H9 (cell line): ENCODE measurements around the gene FAM3C. TPM values are rescaled to one million over a fixed set of nuclear protein-coding genes. Genes with fewer than 3 reads are reported as not detected.

Experiments used
- DNase-seq: peaks from one replicate; pipeline ENCODE4 v3.0.0-alpha.2; 2017
- H2AFZ ChIP-seq: one replicate; pipeline ENCODE4 v1.6.1; 2013; ENCODE audit warnings: mild to moderate bottlenecking, low read length, control low read depth, moderate library complexity
- H2AK5ac ChIP-seq: 2 replicates; pipeline ENCODE4 v1.6.1; 2013; ENCODE audit warnings: low read length, control low read depth, mixed read lengths; ENCODE audit not compliant: insufficient read length
- H2BK120ac ChIP-seq: one replicate; pipeline ENCODE4 v1.6.1; 2013; ENCODE audit warnings: low read depth, mild to moderate bottlenecking, low read length, control low read depth, inconsistent platforms; ENCODE audit not compliant: poor library complexity, severe bottlenecking
- H2BK12ac ChIP-seq: 2 replicates; pipeline ENCODE4 v1.6.1; 2013; ENCODE audit warnings: low read length, control low read depth, mixed read lengths, low read depth; ENCODE audit not compliant: insufficient read length
- H2BK15ac ChIP-seq: 2 replicates; pipeline ENCODE4 v1.6.1; 2013; ENCODE audit warnings: low read depth, low read length, control low read depth
- H2BK20ac ChIP-seq: one replicate; pipeline ENCODE4 v1.6.1; 2013; ENCODE audit warnings: low read depth, mild to moderate bottlenecking, low read length, control low read depth, inconsistent platforms; ENCODE audit not compliant: poor library complexity, severe bottlenecking
- H2BK5ac ChIP-seq: 2 replicates; pipeline ENCODE4 v1.6.1; 2013; ENCODE audit warnings: low read length, control low read depth, mixed read lengths; ENCODE audit not compliant: insufficient read length
- H3K14ac ChIP-seq: 2 replicates; pipeline ENCODE4 v1.6.1; 2013; ENCODE audit warnings: low read length, control low read depth; ENCODE audit not compliant: insufficient read depth
- H3K18ac ChIP-seq: 2 replicates; pipeline ENCODE4 v1.6.1; 2013; ENCODE audit warnings: low read depth, mild to moderate bottlenecking, mixed read lengths, low read length, control low read depth; ENCODE audit not compliant: insufficient read length
- H3K23ac ChIP-seq: 2 replicates; pipeline ENCODE4 v1.6.1; 2013; ENCODE audit warnings: low read length, control low read depth, mixed read lengths, low read depth; ENCODE audit not compliant: insufficient read length
- H3K23me2 ChIP-seq: 2 replicates; pipeline ENCODE4 v1.6.1; 2013; ENCODE audit warnings: low read depth, mild to moderate bottlenecking, mixed read lengths, low read length, control low read depth; ENCODE audit not compliant: insufficient read length, poor library complexity, severe bottlenecking
- H3K27ac ChIP-seq: 2 replicates; pipeline ENCODE4 v1.5.1; 2013; ENCODE audit warnings: low read length, control low read depth, mixed read lengths, low read depth; ENCODE audit not compliant: insufficient read length
- H3K27me3 ChIP-seq: 2 replicates; pipeline ENCODE4 v1.6.1; 2013; ENCODE audit warnings: low read length, control low read depth, inconsistent platforms; ENCODE audit not compliant: insufficient read depth
- H3K4ac ChIP-seq: 2 replicates; pipeline ENCODE4 v1.6.1; 2013; ENCODE audit warnings: low read depth, mild to moderate bottlenecking, control low read depth, inconsistent platforms, low read length, moderate library complexity
- H3K4me1 ChIP-seq: 2 replicates; pipeline ENCODE4 v1.6.1; 2013; ENCODE audit warnings: low read length, control low read depth, inconsistent platforms; ENCODE audit not compliant: insufficient read depth
- H3K4me2 ChIP-seq: 2 replicates; pipeline ENCODE4 v1.6.1; 2013; ENCODE audit warnings: low read length, control low read depth, mixed read lengths; ENCODE audit not compliant: insufficient read length, insufficient read depth
- H3K56ac ChIP-seq: 2 replicates; pipeline ENCODE4 v1.6.1; 2013; ENCODE audit warnings: low read depth, mild to moderate bottlenecking, mixed read lengths, low read length, control low read depth; ENCODE audit not compliant: insufficient read length
- H3K79me1 ChIP-seq: 2 replicates; pipeline ENCODE4 v1.6.1; 2013; ENCODE audit warnings: low read depth, mild to moderate bottlenecking, moderate library complexity, low read length, control low read depth, inconsistent platforms; ENCODE audit not compliant: insufficient read depth, poor library complexity, severe bottlenecking
- H3K79me2 ChIP-seq: 2 replicates; pipeline ENCODE4 v1.6.1; 2013; ENCODE audit warnings: low read length, control low read depth, inconsistent platforms; ENCODE audit not compliant: insufficient read depth
- H3K9ac ChIP-seq: 2 replicates; pipeline ENCODE4 v1.6.1; 2013; ENCODE audit warnings: low read length, control low read depth, mixed read lengths; ENCODE audit not compliant: insufficient read length; ENCODE audit errors: extremely low read depth
- H3K9me3 ChIP-seq: one replicate; pipeline ENCODE4 v1.6.1; 2013; ENCODE audit warnings: low read depth, low read length, inconsistent platforms; ENCODE audit not compliant: control insufficient read depth
- H3T11ph ChIP-seq: one replicate; pipeline ENCODE4 v1.6.1; 2013; ENCODE audit warnings: mild to moderate bottlenecking, low read length, control low read depth, inconsistent platforms
- H4K20me1 ChIP-seq: one replicate; pipeline ENCODE4 v1.6.1; 2013; ENCODE audit not compliant: control insufficient read depth, insufficient read length, insufficient read depth
- H4K5ac ChIP-seq: 2 replicates; pipeline ENCODE4 v1.6.1; 2013; ENCODE audit warnings: low read depth, mild to moderate bottlenecking, mixed read lengths, low read length, control low read depth; ENCODE audit not compliant: insufficient read length
- H4K8ac ChIP-seq: replicated peaks from 2 replicates; pipeline ENCODE4 v1.6.1; 2013; ENCODE audit warnings: low read length, control low read depth, mixed read lengths, low read depth; ENCODE audit not compliant: insufficient read length
- H4K91ac ChIP-seq: 2 replicates; pipeline ENCODE4 v1.6.1; 2013; ENCODE audit warnings: low read depth, mild to moderate bottlenecking, moderate library complexity, mixed read lengths, low read length, control low read depth; ENCODE audit not compliant: insufficient read length
- H3K27ac Mint-ChIP-seq, 3 experiments: 2 replicates in 2 of 3; 3 replicates in 1 of 3; pipeline ENCODE4 v1.8.0; 2020 to 2021; ENCODE audit warnings: mixed read lengths in 3 of 3, mild to moderate bottlenecking in 1 of 3, moderate library complexity in 1 of 3
- H3K27me3 Mint-ChIP-seq: 2 replicates; pipeline ENCODE4 v1.8.0; 2021; ENCODE audit warnings: low read depth, mild to moderate bottlenecking, moderate library complexity, mixed read lengths
- H3K36me3 Mint-ChIP-seq, 3 experiments: 2 replicates in 2 of 3; 3 replicates in 1 of 3; pipeline ENCODE4 v1.8.0; 2020 to 2021; ENCODE audit warnings: low read depth in 3 of 3, mixed read lengths in 3 of 3; ENCODE audit not compliant: insufficient read depth in 1 of 3
- H3K4me1 Mint-ChIP-seq, 2 experiments: 2 replicates each; pipeline ENCODE4 v1.8.0; 2020; ENCODE audit warnings: mixed read lengths in 2 of 2
- H3K4me3 Mint-ChIP-seq, 2 experiments: 2 replicates in 1 of 2; 3 replicates in 1 of 2; pipeline ENCODE4 v1.8.0; 2020 to 2021; ENCODE audit warnings: mild to moderate bottlenecking in 2 of 2, mixed read lengths in 2 of 2, moderate library complexity in 1 of 2
- H3K9me3 Mint-ChIP-seq, 2 experiments: 2 replicates in 1 of 2; 3 replicates in 1 of 2; pipeline ENCODE4 v1.8.0; 2020; ENCODE audit warnings: mild to moderate bottlenecking in 2 of 2, mixed read lengths in 2 of 2, moderate library complexity in 1 of 2
- CTCF ChIP-seq: fragments of 200-600 bp; sonication (generic); conservative IDR thresholded peaks from 3 replicates; pipeline ENCODE4 v1.8.0; 2021; ENCODE audit warnings: antibody characterized with exemption, mild to moderate bottlenecking
- WGBS: extraction: QIAGEN DNeasy Blood & Tissue Kit; methylation state at CpG from one replicate; pipeline ENCODE4 v1.1.7; 2013; ENCODE audit warnings: missing lambda C conversion rate, low lambda C conversion rate, mixed read lengths; ENCODE audit not compliant: insufficient read length; ENCODE audit errors: extremely low coverage; 5-methylcytosine and 5-hydroxymethylcytosine counted together
- total RNA-seq: library from RNA; stranded (reverse); gene quantifications from 2 replicates; pipeline ENCODE4 v1.2.1, GENCODE V29; 2021

The FAM3C gene
- total RNA-seq, 1 experiment from 2014 or later: 64.5 TPM

GRCh38 chr7:121436136-121436535 lies 40.0 kb upstream of the FAM3C start:
- WGBS: no CpG with 5 or more reads among the region's 1 CpG
- Mint-ChIP-seq H3K4me1 (peaks cover 16 to 19% of the 10 kb centered on the region in 2 experiments), H3K4me3 (no peak overlapping the region), H3K27me3 (no peaks in the 10 kb centered on the region), H3K27ac (no peak overlapping the region), H3K36me3 (peaks cover 4 to 17% (median 8%) of the 10 kb centered on the region in 3 experiments; a peak in 6 of 7 replicates), H3K9me3 (peaks cover 9 to 14% of the 10 kb centered on the region in 2 experiments)
- no peak overlapping the region for H2BK20ac ChIP-seq
- H3T11ph ChIP-seq: no peak overlapping the region
- H2BK5ac ChIP-seq: no peak overlapping the region
- H3K14ac ChIP-seq: no peak overlapping the region
- H3K4me1 ChIP-seq: no peaks in the 10 kb centered on the region; the same call in 1 of the 2 replicates
- no peak for DNase-seq
- no peak overlapping the region for H3K56ac ChIP-seq
- H3K4ac ChIP-seq: no peak overlapping the region
- H2AK5ac ChIP-seq: no peak overlapping the region
- no peak overlapping the region for H4K5ac ChIP-seq
- no peaks in the 10 kb centered on the region for H3K79me1 ChIP-seq
- H2BK120ac ChIP-seq: no peak overlapping the region
- no peak overlapping the region for H3K9ac ChIP-seq
- H2BK12ac ChIP-seq: no peak overlapping the region
- no peak overlapping the region for H4K8ac ChIP-seq
- no peak overlapping the region for H2AFZ ChIP-seq
- H2BK15ac ChIP-seq: no peak overlapping the region
- H4K20me1 ChIP-seq: no peaks in the 10 kb centered on the region
- H3K27me3 ChIP-seq: no peaks in the 10 kb centered on the region
- no peak overlapping the region for H3K27ac ChIP-seq
- no peak overlapping the region for H3K4me2 ChIP-seq
- no peak overlapping the region for H3K23ac ChIP-seq
- TF ChIP-seq CTCF: no peak
- H3K9me3 ChIP-seq: no peaks in the 10 kb centered on the region
- no peak overlapping the region for H4K91ac ChIP-seq
- H3K23me2 ChIP-seq: no peaks in the 10 kb centered on the region
- no peak overlapping the region for H3K18ac ChIP-seq
- no peaks in the 10 kb centered on the region for H3K79me2 ChIP-seq
